DMS114 treated with DMSO at 0.1 percent for 48 hours (cell line): Measurements from ENCODE around the gene CRYL1.
A peak's percentile ranks its signal among the peaks of the same experiment; 100 is the strongest.

Experiments
- DNase-seq: peaks from one replicate; lab custom pipeline; 2025; ENCODE audit not compliant: unreplicated experiment; lab: John Stamatoyannopoulos, UW

CRYL1 gene

GRCh38 chr13:20495087-20496023 is 30.3 kb downstream of the CRYL1 start:
- DNase-seq = peak; percentile 38

GRCh38 chr13:20494656-20495055 is 31.0 kb downstream of the CRYL1 start:
- DNase-seq = no peak

GRCh38 chr13:20492641-20493040 is 33.0 kb downstream of the CRYL1 start:
- DNase-seq = no peak

- no peak for DNase-seq
Observed at GRCh38 chr13:20491926-20492435, 33.7 kb downstream of the CRYL1 start.

- no peak for DNase-seq
Observed at GRCh38 chr13:20489185-20489820, 36.4 kb downstream of the CRYL1 start.

- no peak for DNase-seq
Observed at GRCh38 chr13:20487927-20488326, 37.7 kb downstream of the CRYL1 start.

- DNase-seq = no peak
Observed at GRCh38 chr13:20482787-20483186, 42.9 kb downstream of the CRYL1 start.

- no peak for DNase-seq
Observed at GRCh38 chr13:20482275-20482761, 43.3 kb downstream of the CRYL1 start.

- DNase-seq = no peak
Observed at GRCh38 chr13:20477394-20477793, 48.3 kb downstream of the CRYL1 start.

GRCh38 chr13:20475927-20476691 is 49.5 kb downstream of the CRYL1 start:
- DNase-seq = no peak

- DNase-seq = no peak
Observed at GRCh38 chr13:20474515-20474914, 51.1 kb downstream of the CRYL1 start.

- no peak for DNase-seq
Observed at GRCh38 chr13:20473888-20474287, 51.8 kb downstream of the CRYL1 start.

- DNase-seq = no peak
Observed at GRCh38 chr13:20473139-20473538, 52.5 kb downstream of the CRYL1 start.

- no peak for DNase-seq
Observed at GRCh38 chr13:20472531-20472930, 53.1 kb downstream of the CRYL1 start.

- no peak for DNase-seq
Observed at GRCh38 chr13:20470136-20470535, 55.5 kb downstream of the CRYL1 start.

GRCh38 chr13:20466371-20466770 is 59.3 kb downstream of the CRYL1 start:
- no peak for DNase-seq

GRCh38 chr13:20465218-20465879 is 60.3 kb downstream of the CRYL1 start:
- no peak for DNase-seq

GRCh38 chr13:20462921-20463320 is 62.7 kb downstream of the CRYL1 start:
- DNase-seq = no peak

- DNase-seq = no peak
Observed at GRCh38 chr13:20462533-20462915, 63.1 kb downstream of the CRYL1 start.

GRCh38 chr13:20461860-20462532 is 63.7 kb downstream of the CRYL1 start:
- DNase-seq = no peak
